ENCODE results near the gene PIEZO2.

DNA sequence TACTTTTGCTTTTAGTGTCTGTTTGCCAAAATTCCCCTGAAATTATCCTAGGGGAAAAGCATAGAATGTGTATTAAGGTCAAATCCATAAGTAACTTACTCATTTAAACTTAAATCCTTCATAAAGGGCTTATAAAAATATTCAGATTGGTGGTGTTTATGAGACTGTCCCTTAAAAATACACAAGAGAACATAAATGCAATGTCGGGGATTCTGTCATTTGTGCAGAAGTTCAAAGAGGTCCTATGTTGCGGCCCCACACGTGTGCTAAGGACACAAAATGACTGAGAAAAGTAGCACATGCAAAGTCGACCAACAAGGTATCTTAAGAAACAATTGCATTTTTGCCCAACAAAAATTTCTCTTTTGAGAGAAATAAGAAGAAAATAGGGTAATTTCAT is 225.1 kb downstream of the PIEZO2 start:
- TF ChIP-seq POLR2A (IDR thresholded peaks at IDR 0.05): no peak
- TF ChIP-seq, protein P1, sequence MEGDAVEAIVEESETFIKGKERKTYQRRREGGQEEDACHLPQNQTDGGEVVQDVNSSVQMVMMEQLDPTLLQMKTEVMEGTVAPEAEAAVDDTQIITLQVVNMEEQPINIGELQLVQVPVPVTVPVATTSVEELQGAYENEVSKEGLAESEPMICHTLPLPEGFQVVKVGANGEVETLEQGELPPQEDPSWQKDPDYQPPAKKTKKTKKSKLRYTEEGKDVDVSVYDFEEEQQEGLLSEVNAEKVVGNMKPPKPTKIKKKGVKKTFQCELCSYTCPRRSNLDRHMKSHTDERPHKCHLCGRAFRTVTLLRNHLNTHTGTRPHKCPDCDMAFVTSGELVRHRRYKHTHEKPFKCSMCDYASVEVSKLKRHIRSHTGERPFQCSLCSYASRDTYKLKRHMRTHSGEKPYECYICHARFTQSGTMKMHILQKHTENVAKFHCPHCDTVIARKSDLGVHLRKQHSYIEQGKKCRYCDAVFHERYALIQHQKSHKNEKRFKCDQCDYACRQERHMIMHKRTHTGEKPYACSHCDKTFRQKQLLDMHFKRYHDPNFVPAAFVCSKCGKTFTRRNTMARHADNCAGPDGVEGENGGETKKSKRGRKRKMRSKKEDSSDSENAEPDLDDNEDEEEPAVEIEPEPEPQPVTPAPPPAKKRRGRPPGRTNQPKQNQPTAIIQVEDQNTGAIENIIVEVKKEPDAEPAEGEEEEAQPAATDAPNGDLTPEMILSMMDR (IDR thresholded peaks at IDR 0.05): no peak
- TF ChIP-seq POLR2AphosphoS5 (IDR thresholded peaks at IDR 0.05): no peak
- no peak for TF ChIP-seq EP300 (IDR thresholded peaks at IDR 0.05)

Data from upper lobe of left lung (tissue), 4 donors.